Suprapubic skin (tissue), 4 donors: ENCODE data around the gene OR10A4. TPM values are rescaled to one million over a fixed set of nuclear protein-coding genes. Genes with fewer than 3 reads are reported as not detected.

Source experiments
- DNase-seq, 2 donors: peaks; one replicate each; pipeline ENCODE4 v3.0.0-alpha.2; 2019; ENCODE audit warnings: low spot score in 2 of 2
- H3K27ac ChIP-seq: fragments of 200-600 bp; sonication (generic); one replicate; pipeline ENCODE4 v1.5.1; 2019
- H3K27me3 ChIP-seq: fragments of 200-600 bp; sonication (generic); one replicate; pipeline ENCODE4 v1.5.1; 2019
- H3K36me3 ChIP-seq: fragments of 200-600 bp; sonication (generic); one replicate; pipeline ENCODE4 v1.5.1; 2019
- H3K4me1 ChIP-seq: fragments of 200-600 bp; sonication (generic); one replicate; pipeline ENCODE4 v1.5.1; 2019
- H3K4me3 ChIP-seq: fragments of 200-600 bp; sonication (generic); one replicate; pipeline ENCODE4 v1.5.1; 2019; ENCODE audit warnings: mild to moderate bottlenecking
- H3K9me3 ChIP-seq: fragments of 200-600 bp; sonication (generic); one replicate; pipeline ENCODE4 v1.5.1; 2019
- CTCF ChIP-seq, 2 donors: fragments of 200-600 bp in 1 of 2; fragments of 450-650 bp in 1 of 2; sonication (generic) in 1 of 2; IDR thresholded peaks; one replicate each; pipeline ENCODE4 v1.5.1; 2016 to 2019; ENCODE audit warnings: antibody characterized with exemption in 2 of 2, mild to moderate bottlenecking in 1 of 2, moderate library complexity in 1 of 2
- EP300 ChIP-seq: sonication (generic); formaldehyde crosslinking; IDR thresholded peaks from one replicate; pipeline ENCODE4 v1.6.1; 2017; ENCODE audit warnings: antibody characterized with exemption
- POLR2A ChIP-seq, 2 donors: fragments of 450-650 bp; IDR thresholded peaks; one replicate each; pipeline ENCODE4 v1.6.1; 2017; ENCODE audit warnings: antibody characterized with exemption in 2 of 2, mild to moderate bottlenecking in 2 of 2, moderate library complexity in 2 of 2
- POLR2AphosphoS5 ChIP-seq, 3 donors: sonication (generic); formaldehyde crosslinking; IDR thresholded peaks; one replicate each; pipeline ENCODE4 v1.6.1; 2017; ENCODE audit warnings: antibody characterized with exemption in 3 of 3
- WGBS: methylation state at CpG from one replicate; pipeline ENCODE4 v1.1.5; 2018; 5-methylcytosine and 5-hydroxymethylcytosine counted together
- total RNA-seq, 4 donors: library from RNA; depleted of rRNA; stranded (reverse); fragments of >200 nt; gene quantifications; one replicate each; pipeline ENCODE4 v1.1.0, GENCODE V29; 2016

The OR10A4 gene, protein sequence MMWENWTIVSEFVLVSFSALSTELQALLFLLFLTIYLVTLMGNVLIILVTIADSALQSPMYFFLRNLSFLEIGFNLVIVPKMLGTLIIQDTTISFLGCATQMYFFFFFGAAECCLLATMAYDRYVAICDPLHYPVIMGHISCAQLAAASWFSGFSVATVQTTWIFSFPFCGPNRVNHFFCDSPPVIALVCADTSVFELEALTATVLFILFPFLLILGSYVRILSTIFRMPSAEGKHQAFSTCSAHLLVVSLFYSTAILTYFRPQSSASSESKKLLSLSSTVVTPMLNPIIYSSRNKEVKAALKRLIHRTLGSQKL
- not detected for total RNA-seq

- 96% methylated on average over 1 of the region's 1 CpG for WGBS
- H3K36me3 ChIP-seq = no peaks in the 10 kb centered on the region
- H3K27me3 ChIP-seq = no peaks in the 10 kb centered on the region
These were observed at the start of gene OR10A4 for GRCh38 chr11:6876325-6876724. Gene OR10A4 (plus strand): TSS chr11:6876625. CDS start chr11:6876648, 23 bp downstream.

DNA sequence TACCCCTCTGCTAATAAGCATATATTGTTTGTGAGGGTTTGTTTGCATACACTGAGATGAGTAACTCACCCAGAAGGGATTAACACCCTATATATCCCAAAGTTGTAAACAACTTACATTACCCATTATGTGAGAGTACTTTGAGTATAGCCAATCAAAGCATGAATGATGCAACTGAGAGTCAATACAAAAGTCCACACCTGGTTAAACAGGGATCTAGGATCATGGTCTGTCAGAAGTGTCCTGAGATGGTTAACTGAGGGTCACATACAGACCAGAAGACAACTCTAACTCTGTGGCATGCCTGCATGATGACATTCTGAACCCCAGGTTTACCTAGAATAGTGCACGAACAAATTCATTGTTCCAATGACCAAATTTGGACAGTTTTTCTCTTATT is 48.3 kb upstream of the OR10A4 start:
- no peaks in the 10 kb centered on the region for H3K9me3 ChIP-seq
- H3K36me3 ChIP-seq = no peaks in the 10 kb centered on the region
- H3K4me3 ChIP-seq = no peak overlapping the region
- H3K27ac ChIP-seq = no peak overlapping the region
- TF ChIP-seq EP300 = no peak
- TF ChIP-seq POLR2AphosphoS5 (IDR thresholded peaks at IDR 0.05) = no peak
- no peak for TF ChIP-seq CTCF (IDR thresholded peaks at IDR 0.05)
- H3K4me1 ChIP-seq = no peaks in the 10 kb centered on the region
- H3K27me3 ChIP-seq = no peaks in the 10 kb centered on the region
- DNase-seq = no peak
- 96% methylated on average over 1 of the region's 1 CpG for WGBS

More at GRCh38 chr11:6876325-6876724, at the start of gene OR10A4:
- Histone ChIP-seq H3K4me1 (no peaks in the 10 kb centered on the region), H3K27ac (no peak within 1 kb of the TSS), H3K9me3 (no peaks in the 10 kb centered on the region), H3K4me3 (no peak within 1 kb of the TSS)
- DNase-seq = no peak
- no peak for TF ChIP-seq POLR2AphosphoS5 (IDR thresholded peaks at IDR 0.05)
- TF ChIP-seq EP300 = no peak
- no peak for TF ChIP-seq POLR2A (IDR thresholded peaks at IDR 0.05)
- TF ChIP-seq CTCF (IDR thresholded peaks at IDR 0.05) = no peak

DNA sequence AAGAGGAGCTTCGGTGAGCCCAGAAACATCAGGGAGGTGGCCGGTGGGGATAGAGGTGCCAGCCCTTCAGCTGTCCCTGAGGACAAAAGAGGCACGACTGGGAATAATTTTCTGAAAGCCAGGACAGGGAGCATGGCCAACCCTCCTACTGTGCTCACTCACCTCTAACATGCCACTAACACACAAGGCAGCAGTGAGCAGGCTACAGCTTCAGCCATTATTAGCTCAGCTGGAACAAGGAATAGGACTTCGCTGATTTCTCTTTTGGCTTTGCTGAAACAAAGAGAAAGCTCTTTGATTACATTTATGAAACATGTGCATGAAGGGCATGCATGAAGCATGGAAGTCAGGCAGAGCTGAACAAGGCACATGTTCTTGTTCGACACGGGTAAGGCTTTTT is 43.1 kb upstream of the OR10A4 start:
- Histone ChIP-seq H3K27me3 (no peaks in the 10 kb centered on the region), H3K9me3 (no peaks in the 10 kb centered on the region), H3K4me1 (no peaks in the 10 kb centered on the region), H3K36me3 (no peaks in the 10 kb centered on the region), H3K27ac (no peak overlapping the region), H3K4me3 (no peak overlapping the region)
- 75% methylated on average over 6 of the region's 6 CpGs for WGBS
- TF ChIP-seq POLR2AphosphoS5 (IDR thresholded peaks at IDR 0.05) = no peak
- no peak for TF ChIP-seq CTCF (IDR thresholded peaks at IDR 0.05)
- TF ChIP-seq POLR2A (IDR thresholded peaks at IDR 0.05) = no peak
- no peak for TF ChIP-seq EP300
- DNase-seq = no peak

DNA sequence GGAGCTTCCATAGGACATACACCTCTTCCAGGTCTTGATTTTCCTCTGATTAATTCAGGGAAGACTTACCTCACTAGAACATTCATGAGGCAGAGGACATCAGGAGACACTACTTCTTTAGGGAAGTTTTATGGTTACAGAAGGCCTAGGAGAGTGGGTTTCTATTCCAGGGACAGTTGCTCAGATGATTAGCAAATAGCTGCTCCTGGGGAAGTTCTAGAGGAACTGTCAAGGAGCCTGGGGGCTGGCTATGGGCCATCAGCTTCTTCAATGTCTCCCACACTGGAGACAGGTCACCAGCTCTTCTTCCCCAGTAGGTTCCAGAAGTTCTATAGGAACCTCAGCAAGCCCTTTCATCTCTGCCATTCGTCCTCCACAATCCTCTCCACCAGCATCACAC is 42.4 kb upstream of the OR10A4 start:
- DNase-seq = no peak
- no peaks in the 10 kb centered on the region for H3K4me1 ChIP-seq
- H3K36me3 ChIP-seq = no peaks in the 10 kb centered on the region
- WGBS = 68% methylated on average over 1 of the region's 1 CpG
- H3K27ac ChIP-seq = no peak overlapping the region
- TF ChIP-seq EP300 (no peak), CTCF (IDR thresholded peaks at IDR 0.05) (no peak), POLR2AphosphoS5 (IDR thresholded peaks at IDR 0.05) (no peak), POLR2A (IDR thresholded peaks at IDR 0.05) (no peak)
- no peaks in the 10 kb centered on the region for H3K27me3 ChIP-seq
- H3K4me3 ChIP-seq = no peak overlapping the region
- no peaks in the 10 kb centered on the region for H3K9me3 ChIP-seq

- H3K4me3 ChIP-seq = no peak overlapping the region
- DNase-seq = no peak
- H3K36me3 ChIP-seq = no peaks in the 10 kb centered on the region
- H3K9me3 ChIP-seq = no peaks in the 10 kb centered on the region
- no peak for TF ChIP-seq POLR2AphosphoS5 (IDR thresholded peaks at IDR 0.05)
- no peak for TF ChIP-seq CTCF (IDR thresholded peaks at IDR 0.05)
- no peak for TF ChIP-seq EP300
- no peak for TF ChIP-seq POLR2A (IDR thresholded peaks at IDR 0.05)
- H3K4me1 ChIP-seq = no peaks in the 10 kb centered on the region
- H3K27me3 ChIP-seq = no peaks in the 10 kb centered on the region
- H3K27ac ChIP-seq = no peak overlapping the region
These were observed 34.7 kb upstream of the OR10A4 start for GRCh38 chr11:6841694-6842093.
